Measurements from ENCODE around the gene AFF3. TPM values are rescaled to one million over a fixed set of nuclear protein-coding genes. Genes with fewer than 3 reads are reported as not detected.
"Not testable (repeated sequence)": the region's sequence is repeated elsewhere in the genome, so short reads cannot be mapped to it uniquely, and the experiment has no call there.

AFF3 gene
- total RNA-seq, 3 donors from 2014 or later = 4.2 to 56.6 (median 5.2) TPM

- no peak overlapping the region for H3K4me3 ChIP-seq
- ATAC-seq (no peak), DNase-seq (no peak)
- H3K36me3 ChIP-seq (ENCODE audit: low read depth) = no peaks in the 10 kb centered on the region
- TF ChIP-seq CTCF (IDR thresholded peaks at IDR 0.05) = no peak
- intact Hi-C loops (cut with DNase I, micrococcal nuclease) = no loop called here
- peaks cover 4% of the 10 kb centered on the region for H3K4me1 ChIP-seq (ENCODE audit: low read depth)
- H3K9me3 ChIP-seq = no peaks in the 10 kb centered on the region
Observed at GRCh38 chr2:99663641-99664040, 478.7 kb downstream of the AFF3 start.

GRCh38 chr2:99662761-99663341 lies 479.5 kb downstream of the AFF3 start:
- DNase-seq (peak in 1 of 3 donors; percentile 16), ATAC-seq (peak; percentile 69)
- Histone ChIP-seq H3K36me3 (ENCODE audit: low read depth) (no peaks in the 10 kb centered on the region), H3K9me3 (no peaks in the 10 kb centered on the region), H3K4me3 (no peak overlapping the region), H3K4me1 (ENCODE audit: low read depth) (peaks cover 4% of the 10 kb centered on the region)
- no peak for TF ChIP-seq CTCF (IDR thresholded peaks at IDR 0.05)
- intact Hi-C loops (cut with DNase I, micrococcal nuclease) = no loop called here

GRCh38 chr2:99661761-99662160 lies 480.6 kb downstream of the AFF3 start:
- H3K4me3 ChIP-seq; intact Hi-C loops (cut with DNase I, micrococcal nuclease); ATAC-seq; H3K36me3 ChIP-seq (ENCODE audit: low read depth); H3K4me1 ChIP-seq (ENCODE audit: low read depth); H3K9me3 ChIP-seq; DNase-seq: not testable (repeated sequence)

- H3K36me3 ChIP-seq (ENCODE audit: low read depth) = no peaks in the 10 kb centered on the region
- no peak for TF ChIP-seq CTCF (IDR thresholded peaks at IDR 0.05)
- H3K9me3 ChIP-seq = no peaks in the 10 kb centered on the region
- no peak overlapping the region for H3K4me3 ChIP-seq
- peaks cover 4% of the 10 kb centered on the region for H3K4me1 ChIP-seq (ENCODE audit: low read depth)
- no peak for DNase-seq
- intact Hi-C loops (cut with DNase I, micrococcal nuclease) = no loop called here
- no peak for ATAC-seq
Observed at GRCh38 chr2:99660616-99661406, 481.6 kb downstream of the AFF3 start.

GRCh38 chr2:99659874-99660273 lies 482.5 kb downstream of the AFF3 start:
- intact Hi-C loops (cut with DNase I, micrococcal nuclease) = no loop called here

More at GRCh38 chr2:99659874-99660273, 482.5 kb downstream of the AFF3 start:
- H3K4me3 ChIP-seq = no peak overlapping the region
- no peaks in the 10 kb centered on the region for H3K36me3 ChIP-seq (ENCODE audit: low read depth)
- peaks cover 4% of the 10 kb centered on the region for H3K4me1 ChIP-seq (ENCODE audit: low read depth)
- no peak for TF ChIP-seq CTCF (IDR thresholded peaks at IDR 0.05)
- DNase-seq (no peak), ATAC-seq (no peak)
- no peaks in the 10 kb centered on the region for H3K9me3 ChIP-seq
